Esophagus muscularis mucosa (tissue), 4 donors: Measurements from ENCODE around the gene CHIT1. TPM values are rescaled to one million over a fixed set of nuclear protein-coding genes. Genes with fewer than 3 reads are reported as not detected.

ENCODE experiments used
- DNase-seq: peaks from one replicate; pipeline ENCODE4 v3.0.0-alpha.2; 2017; ENCODE audit errors: extremely low spot score
- H3K27ac ChIP-seq, 4 donors: fragments of 200-600 bp; sonication (generic); replicated peaks in 1 of 4; 1 replicate in 3 of 4; 2 replicates in 1 of 4; pipeline ENCODE4 v1.5.1; 2016 to 2019; ENCODE audit warnings: mild to moderate bottlenecking in 1 of 4
- H3K27me3 ChIP-seq, 4 donors: fragments of 200-600 bp; sonication (generic); one replicate each; pipeline versions ENCODE4 v1.5.1 to v1.6.0; 2016 to 2019
- H3K36me3 ChIP-seq, 4 donors: fragments of 200-600 bp; sonication (generic); one replicate each; pipeline ENCODE4 v1.5.1; 2016 to 2019
- H3K4me1 ChIP-seq, 4 donors: fragments of 200-600 bp; sonication (generic); one replicate each; pipeline ENCODE4 v1.5.1; 2016 to 2019
- H3K4me3 ChIP-seq, 4 donors: fragments of 200-600 bp; sonication (generic); 1 replicate in 2 of 4; 2 replicates in 2 of 4; pipeline ENCODE4 v1.5.1; 2016 to 2019; ENCODE audit warnings: mild to moderate bottlenecking in 4 of 4, moderate library complexity in 1 of 4
- H3K9me3 ChIP-seq, 4 donors: fragments of 200-600 bp; sonication (generic); 1 replicate in 3 of 4; 2 replicates in 1 of 4; pipeline ENCODE4 v1.5.1; 2016 to 2019
- CTCF ChIP-seq, 3 experiments: fragments of 200-600 bp in 2 of 3; fragments of 450-650 bp in 1 of 3; sonication (generic) in 2 of 3; IDR thresholded peaks; one replicate each; pipeline ENCODE4 v1.5.1; 2017 to 2019; ENCODE audit warnings: antibody characterized with exemption in 3 of 3, mild to moderate bottlenecking in 2 of 3, moderate library complexity in 1 of 3
- EP300 ChIP-seq: sonication (generic); formaldehyde crosslinking; IDR thresholded peaks from one replicate; pipeline ENCODE4 v1.6.1; 2017; ENCODE audit warnings: antibody characterized with exemption
- POLR2A ChIP-seq: fragments of 450-650 bp; IDR thresholded peaks from one replicate; pipeline ENCODE4 v1.6.1; 2017; ENCODE audit warnings: antibody characterized with exemption, moderate library complexity, mild to moderate bottlenecking, low read depth
- POLR2AphosphoS5 ChIP-seq, 2 donors: sonication (generic); formaldehyde crosslinking; IDR thresholded peaks; one replicate each; pipeline ENCODE4 v1.6.1; 2017; ENCODE audit warnings: antibody characterized with exemption in 2 of 2
- WGBS: methylation state at CpG from one replicate; pipeline ENCODE4 v1.1.5; 2018; 5-methylcytosine and 5-hydroxymethylcytosine counted together
- intact Hi-C: fragments of 100-400 bp; cut with DNase I; formaldehyde crosslinking; loops from one replicate; pipeline ENCODE4 v1.15.1; 2023
- total RNA-seq, 4 donors: library from RNA; depleted of rRNA; stranded (reverse); fragments of >200 nt; gene quantifications; one replicate each; pipeline versions ENCODE4 v1.1.0 to v1.2.1, GENCODE V29; 2016

Gene CHIT1
- total RNA-seq, 4 donors from 2014 or later, result 0.11 to 0.26 (median 0.17) TPM; not detected in 1

GRCh38 chr1:203166192-203166940 lies 63.1 kb downstream of the CHIT1 start:
- 77% methylated on average over 6 of the region's 14 CpGs for WGBS
- Histone ChIP-seq H3K4me3 (no peak overlapping the region), H3K4me1 (no peaks in the 10 kb centered on the region), H3K27me3 (peaks cover 0 to 19% (median 0%) of the 10 kb centered on the region in 4 donors), H3K36me3 (no peaks in the 10 kb centered on the region), H3K27ac (no peak overlapping the region), H3K9me3 (no peaks in the 10 kb centered on the region)
- DNase-seq, result no peak
- TF ChIP-seq EP300 (no peak), POLR2AphosphoS5 (IDR thresholded peaks at IDR 0.05) (no peak), POLR2A (no peak), CTCF (IDR thresholded peaks at IDR 0.05) (no peak)
- intact Hi-C loops, result no loop called here

Other genes with a start within 250 kb of the CHIT1 start
- 10 to 100 TPM; 69.0 to 93.9 (median 87.6) TPM for gene TMEM183A, start 222.3 kb downstream of the CHIT1 start, total RNA-seq
- gene PPFIA4, start 203.2 kb downstream of the CHIT1 start, total RNA-seq, result 1 to 10 TPM in 2 of 4 donors, under 1 TPM in 2; 0.42 to 1.6 (median 1.1) TPM
- gene MYOG, start 143.7 kb downstream of the CHIT1 start, total RNA-seq, result not detected
- 1 to 10 TPM in 2 of 4 donors, under 1 TPM in 2; 0.34 to 1.7 (median 0.80) TPM for gene ADORA1, start 101.9 kb downstream of the CHIT1 start, total RNA-seq
- gene MYBPH, start 53.8 kb downstream of the CHIT1 start, total RNA-seq, result not detected
- 1 to 10 TPM in 3 of 4 donors, not detected in 1; 1.3 to 2.1 (median 1.7) TPM for gene CHI3L1, start 43.0 kb downstream of the CHIT1 start, total RNA-seq
- 100 to 1,000 TPM in 3 of 4 donors, 10 to 100 TPM in 1; 67.7 to 656 (median 159) TPM for gene BTG2, start 75.8 kb upstream of the CHIT1 start, total RNA-seq
- gene FMOD, start 121.4 kb upstream of the CHIT1 start, total RNA-seq, result 10 to 100 TPM; 24.5 to 36.8 (median 33.8) TPM
- 100 to 1,000 TPM; 100 to 186 (median 165) TPM for gene PRELP, start 246.1 kb upstream of the CHIT1 start, total RNA-seq